Umbilical cord (tissue), 2 donors: ENCODE measurements around the gene SRA1. TPM values are rescaled to one million over a fixed set of nuclear protein-coding genes. Genes with fewer than 3 reads are reported as not detected.
A peak's percentile ranks its signal among the peaks of the same experiment; 100 is the strongest.

Experiments
- DNase-seq: peaks from one replicate; pipeline ENCODE4 v3.0.0-alpha.2; 2015; ENCODE audit warnings: low spot score
- total RNA-seq: library from RNA; depleted of rRNA; stranded (reverse); fragments of >200 nt; gene quantifications from one replicate; pipeline ENCODE4 v1.2.3, GENCODE V29; 2014; ENCODE audit warnings: low replicate concordance; ENCODE audit not compliant: insufficient read depth

The SRA1 gene
- total RNA-seq, 1 donor from 2014 or later = 12.0 TPM

DNA sequence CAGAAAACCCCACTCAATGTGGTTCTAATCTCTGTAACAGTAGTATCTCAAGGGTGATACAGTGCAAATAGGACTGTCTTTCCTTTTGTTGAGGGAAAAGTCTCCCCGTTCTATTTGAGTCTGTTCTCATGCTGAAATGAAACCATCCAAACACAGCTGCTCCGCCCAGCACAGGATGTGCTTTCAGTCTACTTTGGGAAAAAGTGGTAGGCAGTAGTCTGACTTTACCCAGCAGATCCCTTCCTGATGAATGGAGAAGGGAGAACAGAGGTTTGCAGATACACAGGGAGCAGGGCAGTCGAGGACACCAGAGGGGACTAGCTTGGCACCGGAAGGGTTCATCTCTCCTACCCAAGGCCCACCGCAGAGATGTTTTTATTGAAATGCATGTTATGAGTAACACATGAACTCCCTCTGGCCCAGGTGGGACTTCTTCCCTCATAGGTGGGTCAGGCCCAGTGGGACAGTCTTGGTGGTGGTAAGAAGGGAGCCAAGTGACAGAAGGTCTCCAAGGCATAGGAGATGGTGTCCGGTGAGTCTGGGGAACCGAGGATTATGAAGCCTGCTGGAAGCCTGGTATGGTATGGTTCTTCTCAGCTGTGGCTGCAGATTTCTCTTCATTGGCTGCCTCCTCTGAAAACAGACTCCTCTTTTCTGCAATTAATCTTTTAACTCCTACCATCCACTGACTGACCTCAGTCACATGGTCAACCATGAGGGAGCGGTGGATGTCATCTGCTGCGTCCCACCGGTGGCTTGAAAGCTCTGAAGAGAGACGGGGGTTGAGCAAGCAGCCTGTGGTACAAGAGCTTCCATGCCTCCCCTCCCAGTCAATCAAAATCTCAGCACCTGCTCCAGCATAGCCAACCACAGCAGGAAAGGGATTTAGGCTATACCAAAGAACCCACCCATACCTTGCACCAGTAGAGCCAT is 6.9 kb downstream of the SRA1 start:
- no peak for DNase-seq

DNA sequence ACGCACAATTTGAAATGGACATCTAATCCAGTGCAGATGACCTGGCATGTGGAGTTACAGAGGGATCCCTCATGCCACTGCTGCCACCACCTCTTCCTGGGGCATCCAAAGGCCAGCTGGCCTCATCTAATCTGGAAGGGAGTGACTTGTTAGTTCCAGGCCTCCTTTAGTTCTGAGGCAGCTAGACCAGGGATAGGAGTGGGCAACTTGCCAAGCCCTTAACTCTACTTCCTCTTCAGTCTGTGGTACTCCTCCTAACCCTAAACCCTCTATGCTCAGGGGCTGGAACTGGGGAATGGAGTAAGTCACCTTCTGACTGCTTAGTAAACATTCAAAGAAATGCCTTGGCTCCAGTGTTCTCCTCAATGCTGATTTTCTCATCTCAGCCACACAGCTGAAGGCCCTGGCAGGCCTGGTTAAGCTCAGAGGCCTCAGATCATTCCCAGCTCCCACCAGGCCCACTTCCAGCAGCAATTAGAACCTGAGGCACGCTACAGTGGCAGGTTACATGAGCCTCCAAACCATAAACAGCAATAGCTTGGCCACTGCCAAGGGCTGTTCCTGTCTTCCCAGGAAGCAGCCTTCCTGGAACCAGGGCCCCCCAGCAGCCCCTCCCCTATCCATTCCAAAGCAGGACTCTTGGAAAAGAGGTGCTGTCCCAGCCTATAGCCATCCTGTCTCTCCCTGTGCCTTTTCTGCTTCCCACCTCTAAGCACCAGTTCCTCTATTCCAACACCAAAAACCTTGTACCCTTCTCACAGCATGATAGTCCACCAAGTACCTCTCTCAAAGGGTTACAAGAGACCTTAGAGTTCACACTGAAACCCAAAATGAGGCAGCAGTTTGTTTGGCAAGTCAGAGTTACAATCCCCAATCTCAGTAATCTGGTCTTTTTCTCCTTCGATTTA is 7.8 kb downstream of the SRA1 start:
- peak; percentile 78 for DNase-seq

DNA sequence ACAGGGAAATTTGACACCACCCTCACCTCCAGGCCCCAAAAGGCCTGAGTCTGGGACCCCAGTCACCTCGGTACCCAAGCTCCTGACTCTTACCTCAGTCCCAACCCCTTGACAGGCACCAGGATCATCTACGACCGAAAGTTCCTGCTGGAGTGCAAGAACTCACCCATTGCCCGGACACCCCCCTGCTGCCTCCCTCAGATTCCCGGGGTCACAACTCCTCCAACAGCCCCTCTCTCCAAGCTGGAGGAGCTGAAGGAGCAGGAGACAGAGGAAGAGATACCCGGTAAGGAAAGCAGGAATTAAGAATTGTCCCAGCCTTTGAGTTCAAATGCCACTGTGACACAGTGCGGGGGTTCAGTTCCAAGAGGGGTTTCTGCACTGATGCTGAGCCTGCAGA is 8.5 kb downstream of the SRA1 start:
- no peak for DNase-seq

DNA sequence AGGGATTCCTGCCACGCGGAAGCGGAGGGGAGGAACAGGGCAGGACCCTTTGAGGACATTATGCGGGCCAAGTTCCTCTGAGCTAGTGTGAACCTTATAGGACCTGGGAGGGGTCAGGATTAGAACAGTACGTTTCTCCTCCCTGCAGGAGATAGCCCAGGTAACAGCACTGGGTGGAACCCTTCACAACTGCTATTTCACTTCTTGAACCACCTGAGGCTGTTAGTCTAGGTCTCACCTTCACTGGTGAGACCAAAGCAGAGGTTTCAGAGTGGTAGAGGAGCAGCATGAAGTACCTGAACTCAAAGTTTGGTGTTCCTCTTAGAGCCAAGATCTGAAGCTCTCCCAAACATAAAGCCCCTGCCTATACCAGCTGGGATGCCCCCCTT is 9.0 kb downstream of the SRA1 start:
- no peak for DNase-seq

DNA sequence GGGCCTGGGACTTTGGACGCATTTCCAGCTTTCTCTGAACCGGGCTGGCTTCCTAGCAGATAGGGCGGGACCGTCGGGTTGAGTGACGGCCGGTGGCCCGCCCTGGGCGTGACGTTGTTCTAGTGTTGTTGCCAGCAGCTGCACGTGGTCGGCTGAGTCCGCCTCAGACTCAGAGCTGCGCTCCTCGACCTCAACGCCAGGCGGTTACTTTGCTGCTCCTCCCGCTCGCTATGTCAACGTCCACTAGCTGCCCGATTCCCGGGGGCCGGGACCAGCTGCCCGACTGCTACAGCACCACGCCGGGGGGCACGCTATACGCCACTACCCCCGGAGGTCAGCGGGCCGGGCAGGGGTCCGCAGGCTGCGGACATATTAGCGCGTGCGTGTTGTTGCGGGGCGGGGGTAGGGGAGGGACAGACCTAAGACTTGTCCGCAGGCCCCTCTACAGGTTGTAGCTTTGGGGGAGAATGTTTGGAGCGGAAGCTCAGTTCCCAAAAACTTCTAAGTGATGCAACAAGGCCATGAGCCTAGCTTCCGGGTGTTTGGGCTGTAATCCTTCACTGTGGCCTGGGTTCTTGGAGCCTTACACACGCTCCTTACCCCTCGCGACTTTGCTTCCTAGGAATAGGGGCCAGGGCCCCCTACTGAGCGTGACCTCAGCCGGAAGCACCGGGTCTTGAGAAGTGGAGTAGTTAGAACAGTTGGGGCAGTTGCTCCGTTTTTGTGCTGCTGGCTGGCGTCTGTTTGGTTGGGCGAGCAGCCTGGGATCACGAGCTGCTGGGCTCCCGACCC is 9.6 kb downstream of the SRA1 start, which contains the start of gene EIF4EBP3:
Gene EIF4EBP3 (plus strand): TSS at position 155 of the 792 bp plus-strand sequence. CDS start 76 bp downstream, at position 231.
- DNase-seq = peak; percentile 97

DNA sequence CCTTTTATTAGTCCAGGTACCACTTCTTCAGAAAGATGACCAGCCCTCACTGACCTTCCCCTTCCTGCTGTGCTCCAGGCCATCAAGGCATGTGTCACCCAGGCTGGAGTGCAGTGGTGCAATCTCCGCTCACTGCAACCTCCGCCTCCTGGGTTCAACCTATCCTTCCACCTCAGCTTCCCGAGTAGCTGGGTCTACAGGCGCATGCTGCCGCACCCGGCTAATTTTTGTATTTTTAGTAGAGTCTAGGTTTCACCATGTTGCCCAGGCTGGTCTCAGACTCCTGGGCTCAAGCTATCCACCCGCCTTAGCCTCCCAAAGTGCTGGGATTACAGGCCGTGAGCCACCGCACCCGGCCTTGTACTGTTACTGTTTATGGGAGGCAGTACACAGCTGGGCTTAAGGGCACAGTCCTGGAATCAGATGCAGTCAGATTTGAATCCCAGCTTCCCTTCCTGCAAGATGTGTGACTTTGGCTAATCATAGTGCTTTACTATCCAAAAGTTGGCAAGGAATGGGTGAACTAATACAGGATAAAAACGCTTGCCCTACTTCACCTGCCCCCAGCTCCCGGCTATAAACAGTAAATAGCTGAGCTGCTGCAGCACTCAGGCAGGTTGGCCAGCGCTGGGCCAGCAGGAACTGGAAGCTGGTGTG is 10.3 kb downstream of the SRA1 start:
- no peak for DNase-seq

DNA sequence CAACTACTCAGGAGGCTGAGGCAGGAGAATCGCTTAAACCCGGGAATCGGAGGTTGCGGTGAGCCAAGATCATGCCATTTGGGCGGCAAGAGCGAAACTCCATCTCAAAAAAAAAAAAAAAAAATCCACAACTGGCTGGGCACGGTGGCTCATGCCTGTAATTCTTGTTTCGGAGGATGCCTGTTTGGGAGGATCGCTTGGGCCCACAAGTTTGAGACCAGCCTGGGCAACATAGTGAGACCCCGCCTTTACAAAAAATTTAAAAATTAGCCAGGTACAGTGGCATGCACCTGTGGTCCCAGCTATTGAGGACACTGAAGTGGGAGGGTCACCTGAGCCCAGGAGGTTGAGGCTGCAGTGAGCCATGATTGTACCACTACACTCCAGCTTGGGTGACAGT is 11.7 kb downstream of the SRA1 start:
- DNase-seq = no peak

DNA sequence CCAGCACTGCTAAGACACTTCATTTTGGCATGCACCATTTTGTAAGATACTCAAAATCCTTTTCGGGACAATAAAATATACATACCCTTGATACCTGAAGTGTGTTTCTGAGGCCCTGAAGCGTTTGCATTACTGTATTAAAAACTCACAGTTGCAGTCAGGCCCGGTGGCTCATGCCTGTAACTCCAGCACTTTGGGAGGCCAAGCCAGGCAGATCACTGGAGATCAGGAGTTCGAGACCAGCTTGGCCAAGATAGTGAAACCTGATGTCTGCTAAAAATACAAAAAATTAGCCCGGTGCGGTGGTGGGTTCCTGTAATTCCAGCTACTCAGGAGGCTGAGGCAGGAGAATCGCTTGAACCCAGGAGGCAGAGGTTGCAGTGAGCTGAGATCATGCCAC is 12.3 kb downstream of the SRA1 start:
- no peak for DNase-seq

DNA sequence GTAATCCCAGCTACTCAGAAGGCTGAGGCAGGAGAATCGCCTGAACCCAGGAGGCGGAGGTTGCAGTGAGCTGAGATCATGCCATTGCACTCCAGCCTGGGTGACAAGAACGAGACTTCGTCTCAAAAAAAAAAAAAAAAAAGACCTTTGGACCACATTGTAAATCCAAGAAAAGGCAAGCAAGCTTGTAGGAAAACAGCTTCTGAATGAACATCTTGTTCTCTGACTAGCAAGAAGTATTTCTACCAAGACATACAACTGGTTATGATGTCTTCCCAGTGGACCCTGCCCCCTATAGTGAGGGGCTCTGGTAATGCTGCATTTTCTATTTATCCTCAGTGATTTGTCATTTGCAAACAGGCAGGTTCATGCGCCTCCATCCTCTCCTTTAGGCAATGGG is 14.3 kb downstream of the SRA1 start:
- DNase-seq = no peak

DNA sequence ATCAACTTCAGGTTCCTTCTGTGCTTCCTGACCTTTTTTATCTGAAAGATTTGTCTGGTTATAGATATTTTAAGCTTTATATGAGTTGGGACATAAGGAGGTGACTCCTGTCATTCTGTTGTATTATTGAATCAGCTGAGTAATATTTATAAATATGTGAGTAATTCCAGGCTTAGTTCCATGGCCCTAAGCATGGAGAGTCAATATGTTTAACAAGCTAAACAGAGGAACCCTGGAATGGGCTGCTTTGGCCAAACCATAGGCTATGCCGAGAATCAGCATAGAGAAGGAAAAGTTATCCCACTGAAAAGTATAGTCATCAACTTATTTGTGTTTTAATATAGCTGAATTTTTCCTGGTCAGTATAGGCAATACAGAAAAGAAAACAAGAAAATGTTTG is 17.0 kb downstream of the SRA1 start:
- DNase-seq = no peak

DNA sequence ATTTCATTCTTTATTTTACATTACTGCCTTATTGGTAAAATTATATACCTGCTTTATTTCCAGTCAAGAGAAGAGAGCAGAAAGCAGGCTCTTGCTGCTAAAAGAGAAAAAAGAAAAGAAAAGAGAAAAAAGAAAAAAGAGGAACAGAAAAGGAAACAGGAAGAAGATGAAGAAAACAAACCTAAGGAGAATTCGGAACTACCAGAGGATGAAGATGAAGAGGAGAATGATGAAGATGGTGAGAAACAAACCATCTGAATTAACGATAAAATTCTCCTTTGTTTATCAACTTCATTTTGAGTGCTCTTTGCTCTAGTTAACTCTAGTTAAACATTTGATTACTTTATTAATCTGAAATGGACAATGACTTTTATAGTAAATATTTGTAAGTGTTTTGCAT is 33.3 kb downstream of the SRA1 start:
- no peak for DNase-seq

DNA sequence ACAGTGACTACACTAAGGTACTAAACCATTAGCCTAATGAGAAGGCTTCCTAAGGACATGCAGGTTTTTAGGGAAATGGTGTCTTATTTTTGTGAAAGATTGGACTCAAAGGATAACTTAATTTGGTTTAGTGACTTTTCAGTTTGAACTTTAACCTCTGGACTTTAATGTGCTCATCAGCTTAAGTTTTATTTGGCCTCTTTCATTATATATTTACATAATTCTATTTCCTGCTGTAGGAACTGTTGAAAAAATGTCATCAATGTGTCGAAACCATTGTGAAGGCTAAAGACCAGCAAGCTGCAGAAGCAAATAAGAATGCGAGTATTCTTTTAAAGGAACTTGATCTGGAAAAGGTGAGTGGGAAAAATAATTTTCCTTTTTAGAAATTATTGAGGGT is 44.1 kb downstream of the SRA1 start:
- no peak for DNase-seq

DNA sequence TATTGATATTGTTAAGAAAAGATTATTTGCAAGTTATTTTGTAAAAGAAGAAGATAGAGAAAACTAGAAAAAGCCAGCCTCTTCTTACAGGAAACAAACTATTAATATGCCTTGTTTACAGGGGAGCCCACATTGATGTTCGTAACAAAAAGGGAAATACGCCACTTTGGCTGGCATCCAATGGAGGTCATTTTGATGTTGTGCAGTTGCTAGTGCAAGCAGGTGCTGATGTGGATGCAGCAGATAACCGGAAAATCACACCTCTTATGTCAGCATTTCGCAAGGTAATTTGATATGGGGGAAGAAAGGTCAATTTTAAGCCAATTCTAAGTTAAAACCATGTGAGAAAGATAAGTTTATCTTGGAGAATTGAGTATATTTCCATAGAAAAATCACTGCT is 47.4 kb downstream of the SRA1 start:
- no peak for DNase-seq

DNA sequence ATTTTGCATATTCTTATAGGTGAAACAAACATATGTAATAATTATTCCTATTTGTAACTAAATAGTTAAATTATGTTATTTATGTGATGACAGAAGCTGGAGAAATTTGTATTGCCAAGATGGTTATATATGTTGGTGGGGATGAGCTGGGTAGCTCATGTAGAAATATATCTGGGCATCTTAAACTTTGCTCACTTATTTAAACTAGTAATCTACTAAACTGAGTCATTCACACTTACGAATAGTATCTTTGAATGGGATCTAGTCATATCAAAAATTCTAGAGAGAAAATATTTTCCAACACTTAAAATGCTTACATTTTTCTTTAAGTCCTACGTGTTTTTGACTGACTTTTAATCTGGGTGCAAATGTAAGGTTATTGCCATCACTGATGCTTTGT is 54.4 kb downstream of the SRA1 start:
- no peak for DNase-seq

Other genes with a start within 250 kb of the SRA1 start
- gene HBEGF, start 210.9 kb downstream of the SRA1 start, total RNA-seq = 30.8 TPM
- not detected for gene SLC4A9, start 197.3 kb downstream of the SRA1 start, total RNA-seq
- gene ANKHD1, start 155.6 kb downstream of the SRA1 start, total RNA-seq = 104 TPM
- not detected for gene EIF4EBP3, start 9.8 kb downstream of the SRA1 start, total RNA-seq
- gene APBB3, start 7.1 kb upstream of the SRA1 start, total RNA-seq = 21.9 TPM
- gene SLC35A4, start 7.4 kb upstream of the SRA1 start, total RNA-seq = 12.3 TPM
- 66.7 TPM for gene CD14, start 75.7 kb upstream of the SRA1 start, total RNA-seq
- gene TMCO6, start 82.0 kb upstream of the SRA1 start, total RNA-seq = 7.5 TPM
- 32.7 TPM for gene NDUFA2, start 90.2 kb upstream of the SRA1 start, total RNA-seq
- gene IK, start 90.4 kb upstream of the SRA1 start, total RNA-seq = 124 TPM
- gene WDR55, start 107.4 kb upstream of the SRA1 start, total RNA-seq = 19.0 TPM
- gene DND1, start 116.1 kb upstream of the SRA1 start, total RNA-seq = 0.96 TPM
- gene HARS1, start 133.9 kb upstream of the SRA1 start, total RNA-seq = 31.1 TPM
- 20.0 TPM for gene HARS2, start 134.0 kb upstream of the SRA1 start, total RNA-seq
- 35.4 TPM for gene ZMAT2, start 143.0 kb upstream of the SRA1 start, total RNA-seq
- gene PCDHA1, start 228.7 kb upstream of the SRA1 start, total RNA-seq = 5.3 TPM
- 3.4 TPM for gene PCDHA2, start 237.4 kb upstream of the SRA1 start, total RNA-seq
- gene PCDHA3, start 243.6 kb upstream of the SRA1 start, total RNA-seq = 4.3 TPM
- 1.9 TPM for gene PCDHA4, start 249.6 kb upstream of the SRA1 start, total RNA-seq